Stimulated activated CD8-positive, alpha-beta memory T cell treated with anti-CD3 and anti-CD28 coated beads, Interleukin-12 subunit alpha, Interleukin-12 subunit beta, amount 100 ng/mL, for 24 hours (primary cell): ENCODE data around the gene ESR2.
"Not testable (repeated sequence)": the region's sequence is repeated elsewhere in the genome, so short reads cannot be mapped to it uniquely, and the experiment has no call there.

Experiments used
- DNase-seq: peaks from one replicate; pipeline ENCODE4 v3.0.0-alpha.2; 2020; ENCODE audit errors: extremely low read depth

The ESR2 gene

DNA sequence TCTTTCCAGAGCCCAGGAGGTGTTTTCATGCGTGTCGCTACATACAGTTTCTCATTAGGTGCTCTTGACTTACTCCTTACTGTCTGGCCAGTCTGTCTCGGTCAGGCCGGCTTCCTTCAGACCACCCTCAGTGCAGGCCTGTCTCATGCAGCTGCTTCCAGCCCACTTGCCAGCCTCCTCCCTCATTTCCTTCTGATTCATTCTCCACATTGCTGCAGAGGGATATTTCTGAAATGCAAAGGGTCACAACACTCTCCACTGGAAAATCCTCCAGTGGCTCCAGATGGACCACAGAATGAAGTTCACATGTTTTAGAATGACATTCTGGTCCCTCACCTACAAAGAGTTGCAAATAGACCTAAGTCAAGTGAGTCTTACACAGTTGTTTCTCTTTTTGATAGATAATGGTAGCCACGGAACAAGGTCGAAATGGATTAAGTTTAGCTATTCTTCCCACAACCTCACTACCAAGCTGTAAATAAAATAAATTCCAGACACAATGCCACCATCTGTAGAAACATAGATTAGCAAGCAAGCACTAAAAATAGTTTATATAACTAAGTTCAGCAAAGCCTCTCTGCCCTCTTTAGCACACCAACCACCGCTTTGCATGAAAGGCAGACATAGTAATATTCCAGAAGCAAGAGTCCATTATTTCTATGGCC is 146.9 kb downstream of the ESR2 start:
- no peak for DNase-seq

DNA sequence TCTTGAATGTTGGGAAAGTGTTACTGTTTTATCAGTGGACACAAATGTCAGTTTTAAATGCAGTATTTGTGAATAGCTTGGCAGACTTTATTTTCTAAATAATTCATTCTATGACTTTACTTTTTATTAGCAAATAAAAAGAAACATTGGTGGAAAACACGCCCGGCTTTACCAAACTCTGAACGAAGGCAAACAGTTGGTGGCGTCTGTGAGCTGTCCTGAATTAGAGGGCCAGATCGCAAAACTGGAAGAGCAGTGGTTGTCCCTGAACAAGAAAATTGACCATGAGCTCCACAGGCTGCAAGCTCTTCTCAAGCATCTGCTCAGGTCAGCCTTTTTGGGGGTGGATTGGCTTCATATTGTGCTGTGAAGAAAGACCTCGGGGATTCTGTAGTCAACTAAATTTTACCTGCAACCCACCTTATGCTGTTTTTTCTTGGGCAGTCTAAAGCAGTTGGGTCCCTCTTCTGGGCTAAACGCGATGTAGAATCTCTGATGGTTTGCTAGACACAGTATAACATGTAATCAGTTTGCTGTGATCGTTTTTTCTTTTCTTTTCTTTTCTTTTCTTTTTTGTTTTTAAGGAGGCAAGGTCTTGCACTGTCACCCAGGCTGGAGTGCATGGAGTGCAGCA is 156.4 kb downstream of the ESR2 start:
- DNase-seq = no peak

DNA sequence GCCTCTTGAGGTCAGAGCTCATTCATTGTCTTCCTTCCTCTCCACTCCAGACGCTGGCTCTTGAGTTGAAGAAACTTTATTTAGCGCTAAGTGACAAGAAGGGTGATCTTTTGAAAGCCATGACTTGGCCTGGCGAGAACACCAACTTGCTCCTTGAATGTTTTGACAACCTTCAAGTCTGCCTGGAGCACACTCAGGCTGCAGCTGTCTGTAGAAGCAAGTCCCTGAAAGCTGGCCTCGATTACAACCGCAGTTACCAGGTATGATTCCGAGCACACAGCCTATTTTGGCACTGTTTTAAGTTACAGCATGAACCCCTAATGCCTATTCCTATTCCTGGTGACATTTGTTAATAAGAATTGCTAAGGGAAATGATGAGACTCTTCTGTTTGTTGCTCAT is 167.6 kb downstream of the ESR2 start:
- DNase-seq = no peak

DNA sequence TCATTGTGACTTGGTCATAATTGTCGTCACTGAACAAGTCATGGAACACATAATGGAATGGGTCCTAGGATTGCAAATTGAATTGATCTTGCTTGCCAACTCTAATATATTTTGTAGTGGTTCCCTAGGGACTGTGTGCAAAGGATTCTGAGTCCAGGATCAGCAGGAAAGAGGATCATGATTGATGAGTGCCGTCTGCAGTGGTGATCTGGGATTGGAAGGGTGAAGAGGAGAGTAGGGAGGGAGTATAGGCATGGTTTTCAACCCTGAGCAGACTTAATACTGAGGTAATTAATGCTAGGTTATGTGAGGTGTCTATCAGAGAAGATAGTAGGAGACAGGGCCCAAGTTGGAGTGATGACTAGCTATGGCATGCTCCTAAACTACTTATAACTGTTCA is 168.9 kb downstream of the ESR2 start:
- no peak for DNase-seq

DNA sequence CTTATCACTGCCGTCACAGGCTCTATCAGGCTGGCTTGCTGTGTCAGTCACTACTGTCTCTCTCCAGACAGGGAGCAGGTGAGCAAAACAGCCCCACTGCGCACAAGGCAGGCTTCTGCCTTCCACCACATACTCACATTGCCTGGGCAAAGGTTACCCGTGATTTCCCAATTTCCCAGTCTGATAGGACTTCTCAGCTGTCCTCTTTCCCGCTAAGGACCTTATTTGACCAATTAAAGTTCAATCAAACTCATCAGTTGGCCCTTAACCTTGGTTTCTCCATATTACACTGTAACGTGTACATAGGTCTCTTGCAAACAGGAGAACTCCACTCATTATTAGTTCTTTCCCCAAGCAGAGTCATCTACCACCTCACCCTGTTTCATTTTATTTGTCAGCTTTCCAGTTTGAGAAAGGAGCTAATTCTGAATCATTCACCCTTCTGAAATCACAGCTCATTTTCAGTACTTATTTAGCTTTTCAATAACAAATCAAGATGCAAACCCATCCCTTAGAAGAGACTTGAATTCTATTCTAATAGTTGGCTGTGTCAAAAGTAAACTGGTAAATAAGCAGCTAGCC is 170.8 kb downstream of the ESR2 start:
- DNase-seq = no peak

DNA sequence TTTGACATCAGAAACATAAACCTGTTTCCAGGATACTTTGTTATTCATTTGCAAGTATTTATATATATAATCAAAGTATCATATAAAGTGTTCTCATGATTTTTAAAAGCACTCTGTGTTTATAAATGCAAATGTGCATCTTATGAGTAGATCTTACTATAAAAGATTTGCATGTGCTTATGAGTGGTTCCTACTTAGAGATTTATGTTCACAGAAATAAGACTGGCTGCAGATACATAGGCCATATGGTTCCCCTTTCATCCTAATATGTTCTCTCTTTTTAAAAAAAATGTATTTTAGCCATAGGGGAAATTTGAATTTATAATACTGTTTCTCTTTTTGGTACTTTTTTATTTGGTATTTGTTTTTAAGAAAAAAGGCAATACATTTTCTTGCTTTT is 174.2 kb downstream of the ESR2 start:
- no peak for DNase-seq

DNA sequence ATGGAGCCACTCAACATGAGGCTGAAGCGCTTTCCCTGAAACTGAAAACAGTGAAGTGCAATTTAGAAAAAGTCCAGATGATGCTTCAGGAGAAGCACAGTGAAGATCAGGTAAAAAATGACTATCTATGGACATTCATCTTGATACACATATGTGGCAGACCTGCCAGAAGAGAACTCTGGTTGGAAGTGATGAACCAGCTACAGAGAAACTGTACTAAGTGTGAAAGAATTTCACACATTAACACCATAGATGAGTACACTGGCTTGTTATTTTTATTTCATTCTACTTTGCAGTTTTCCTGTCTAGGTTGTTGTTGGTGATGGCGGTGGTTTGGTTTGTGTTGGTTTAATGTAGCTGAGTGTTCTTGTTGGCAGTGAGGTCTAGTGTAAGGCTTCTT is 174.7 kb downstream of the ESR2 start:
- DNase-seq = no peak

DNA sequence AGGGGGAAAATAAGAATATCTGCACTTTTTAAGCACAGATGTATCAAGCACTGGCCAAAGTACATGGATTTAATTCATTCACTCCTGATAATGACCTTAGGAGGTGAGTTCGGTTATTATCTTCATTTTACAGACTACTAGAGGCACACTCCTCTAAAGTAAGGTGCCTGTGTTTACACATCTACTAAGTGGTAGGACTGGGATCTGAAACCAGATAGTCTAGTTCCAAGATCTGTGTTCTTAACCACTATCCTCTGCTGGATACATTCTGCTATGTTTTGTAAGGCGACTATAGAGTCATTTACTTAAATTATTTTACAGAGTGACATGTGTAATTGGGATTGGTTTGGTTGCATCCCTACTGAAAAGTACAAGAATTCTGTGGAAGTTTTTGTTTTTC is 175.3 kb downstream of the ESR2 start:
- no peak for DNase-seq

DNA sequence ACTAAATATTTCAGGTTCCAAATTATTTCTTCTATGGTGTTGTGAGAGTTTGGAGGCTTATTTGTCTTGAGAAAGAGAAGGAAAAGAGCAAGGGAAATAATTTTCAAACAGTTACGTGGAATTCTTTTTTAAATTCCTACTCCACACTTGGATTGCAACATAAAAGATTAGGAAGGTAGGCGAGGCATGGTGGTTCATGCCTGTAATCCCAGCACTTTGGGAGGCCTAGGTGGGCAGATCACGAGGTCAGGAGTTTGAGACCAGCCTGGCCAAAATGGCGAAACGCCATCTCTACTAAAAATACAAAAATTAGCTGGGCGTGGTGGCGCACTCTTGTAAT is 175.8 kb downstream of the ESR2 start:
- not testable (repeated sequence) for DNase-seq

DNA sequence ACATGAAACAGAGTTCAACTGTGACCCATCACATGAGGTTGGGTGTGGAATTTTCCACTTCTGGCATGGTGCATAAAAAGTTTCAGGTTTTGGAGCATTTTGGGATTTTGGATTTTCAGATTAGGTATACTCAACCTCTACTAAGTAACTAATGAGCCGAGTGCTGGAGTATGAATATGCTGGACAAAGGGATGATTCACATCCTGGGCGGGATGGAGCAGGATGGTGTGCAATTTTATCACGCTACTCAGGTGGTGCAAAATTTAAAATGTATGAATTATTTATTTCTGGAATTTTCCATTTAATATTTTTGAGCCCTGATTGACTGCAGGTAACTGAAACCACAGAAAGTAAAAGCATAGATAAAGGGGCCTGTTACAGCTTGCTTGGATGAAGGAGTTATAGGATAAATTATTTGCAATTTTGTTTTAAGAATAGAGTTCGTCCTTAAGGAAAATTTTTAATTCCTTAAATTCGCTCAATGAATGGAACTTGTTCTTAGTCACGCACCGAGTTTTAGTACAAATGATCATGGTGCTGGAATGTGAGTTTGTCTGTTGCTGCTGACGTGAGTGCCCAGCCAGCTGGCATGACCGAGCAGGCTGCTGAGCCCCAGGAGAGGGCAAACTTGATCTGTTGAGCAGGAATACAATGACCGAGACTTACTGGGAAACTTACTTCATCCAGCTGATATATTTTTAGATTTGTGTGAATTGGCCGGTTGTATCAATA is 176.3 kb downstream of the ESR2 start:
- DNase-seq = no peak

DNA sequence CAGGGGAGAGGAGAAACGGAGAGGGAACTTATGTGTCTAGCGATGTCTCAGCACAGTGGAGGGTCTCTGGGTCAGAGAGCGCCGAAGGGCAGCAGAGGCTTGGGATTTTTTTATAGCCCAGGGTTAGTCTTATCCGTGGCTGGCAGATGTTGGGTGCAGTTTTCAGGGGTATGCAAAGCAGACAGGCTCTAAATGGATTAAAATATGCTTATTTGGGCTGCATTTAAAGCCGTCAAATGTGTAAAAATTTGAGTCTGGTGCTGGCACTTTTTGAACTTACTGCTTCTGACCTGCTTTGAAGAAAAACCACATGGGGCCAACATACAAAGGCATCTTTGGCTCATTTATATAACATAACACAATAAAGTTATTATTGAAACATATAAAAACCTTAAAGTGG is 178.8 kb downstream of the ESR2 start:
- DNase-seq = no peak

DNA sequence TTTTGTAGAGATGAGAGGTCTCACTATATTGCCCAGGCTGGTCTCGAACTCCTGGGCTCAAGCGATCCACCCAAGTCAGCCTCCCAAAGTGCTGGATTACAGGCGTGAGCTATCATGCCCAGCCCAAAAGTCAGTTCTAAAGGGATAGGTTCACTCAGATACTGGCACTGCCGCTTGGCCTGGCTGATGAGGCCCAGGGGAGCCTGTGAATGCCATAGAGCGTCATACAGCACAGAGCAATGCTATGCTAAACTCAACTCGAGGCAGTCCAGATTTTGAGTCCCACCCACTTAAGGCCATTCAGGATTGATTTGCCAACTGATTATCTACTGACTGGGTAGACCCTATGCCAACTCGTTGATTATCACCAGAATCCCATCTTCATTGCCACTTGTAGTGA is 179.4 kb downstream of the ESR2 start:
- DNase-seq = no peak

DNA sequence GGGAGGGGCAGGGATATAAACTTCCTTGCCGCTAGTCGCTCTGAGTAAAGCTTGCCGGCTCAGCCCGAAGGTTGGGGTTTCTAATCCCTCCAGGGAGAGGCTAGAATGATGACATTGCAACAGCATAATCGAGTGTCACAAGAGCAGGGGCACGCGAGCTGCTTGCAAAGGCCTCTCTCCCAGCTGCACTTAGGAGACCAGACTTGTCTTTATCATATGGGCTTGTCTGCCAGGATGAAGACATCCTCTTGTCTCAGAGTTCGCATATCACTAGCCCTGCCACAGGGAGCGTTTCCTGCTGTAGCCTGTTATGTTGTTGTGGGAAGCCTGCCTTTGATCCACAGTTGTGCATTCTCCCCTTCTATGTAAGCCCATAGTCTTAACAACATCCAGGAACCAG is 180.0 kb downstream of the ESR2 start:
- DNase-seq = no peak

DNA sequence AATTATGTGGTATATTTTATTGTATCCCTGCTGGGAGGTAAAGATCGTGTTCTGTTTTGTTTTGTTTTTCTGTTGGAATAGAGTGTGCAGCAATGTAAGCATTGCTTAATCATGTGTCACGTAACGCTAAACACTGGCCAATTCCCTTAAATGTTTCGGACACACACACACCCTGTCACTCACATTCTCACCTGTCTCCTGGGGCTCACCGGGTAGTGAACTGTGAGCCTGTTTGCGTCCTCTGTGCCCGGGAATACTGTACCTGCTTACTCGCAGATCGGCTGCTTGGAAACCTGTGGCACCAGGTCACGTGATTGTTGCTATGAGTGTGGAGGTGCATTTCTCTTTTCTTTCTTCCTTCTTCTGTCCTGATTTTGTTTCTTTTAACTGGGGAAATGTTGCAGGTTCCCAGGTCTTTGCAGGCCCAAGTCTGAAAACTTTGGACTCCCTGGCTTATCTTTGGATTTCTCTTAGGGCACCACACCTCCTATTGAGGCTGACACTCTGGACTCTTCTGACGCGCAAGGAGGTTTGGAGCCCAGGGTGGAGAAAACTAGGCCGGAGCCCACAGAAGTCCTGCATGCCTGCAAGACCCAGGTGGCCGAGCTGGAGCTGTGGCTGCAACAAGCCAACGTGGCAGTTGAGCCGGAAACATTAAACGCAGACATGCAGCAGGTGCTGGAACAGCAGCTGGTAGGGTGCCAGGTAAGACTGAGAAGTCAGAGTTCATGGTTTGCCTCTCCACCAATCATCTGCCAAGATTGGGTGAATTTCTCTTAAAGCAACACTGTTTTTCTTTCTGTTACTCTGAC is 181.1 kb downstream of the ESR2 start:
- no peak for DNase-seq

DNA sequence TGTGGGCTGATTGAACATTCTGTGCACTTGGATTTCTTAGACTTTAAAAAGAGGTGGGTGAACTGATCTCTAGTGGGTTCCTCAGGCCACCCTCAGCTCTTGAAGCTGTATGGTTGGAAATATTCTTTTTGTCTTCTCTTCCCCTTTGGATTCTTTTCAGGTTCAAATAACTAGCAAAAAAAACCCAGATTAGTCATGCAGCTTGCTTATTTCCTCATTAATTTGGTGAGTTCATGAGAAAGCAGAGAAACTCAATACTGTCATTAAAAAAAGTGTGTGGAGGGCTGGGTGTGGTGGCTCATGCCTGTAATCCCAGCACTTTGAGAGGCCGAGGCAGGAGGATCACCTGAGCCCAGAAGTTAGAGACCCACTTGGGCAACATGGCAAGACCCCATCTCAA is 183.4 kb downstream of the ESR2 start:
- no peak for DNase-seq

DNA sequence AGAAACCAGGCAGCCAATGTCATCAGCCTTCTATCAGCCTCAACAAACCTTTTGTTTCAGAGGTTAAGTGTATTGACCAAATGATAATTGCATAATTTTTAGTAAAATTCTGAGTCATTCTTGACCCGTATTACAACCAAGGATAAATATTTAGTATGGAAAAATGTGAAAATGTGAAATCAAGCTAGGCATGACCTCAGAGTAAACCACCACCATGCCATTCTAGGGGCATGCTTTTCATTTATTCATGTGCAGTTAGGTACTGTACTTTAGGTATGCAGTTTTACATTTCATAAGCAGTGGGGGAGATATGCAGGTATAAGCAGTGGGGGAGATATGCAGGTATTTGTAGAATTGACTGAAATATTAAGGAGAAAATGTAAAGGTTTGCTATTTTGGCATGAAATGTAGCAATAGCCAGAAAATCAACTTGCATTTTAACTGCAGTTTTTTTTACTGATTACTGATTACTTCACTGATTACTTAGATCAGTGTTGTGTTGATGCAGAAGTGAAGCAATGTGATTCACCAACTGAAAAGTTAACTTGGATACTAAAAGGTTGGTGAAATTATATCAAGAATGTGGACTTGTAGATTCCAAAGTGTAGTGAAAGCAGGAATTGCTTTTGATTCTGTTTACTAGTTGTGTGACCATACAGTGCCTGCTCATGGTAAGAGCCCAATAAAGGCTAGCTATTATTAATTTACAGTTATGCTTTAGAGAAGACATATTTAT is 184.2 kb downstream of the ESR2 start:
- no peak for DNase-seq

DNA sequence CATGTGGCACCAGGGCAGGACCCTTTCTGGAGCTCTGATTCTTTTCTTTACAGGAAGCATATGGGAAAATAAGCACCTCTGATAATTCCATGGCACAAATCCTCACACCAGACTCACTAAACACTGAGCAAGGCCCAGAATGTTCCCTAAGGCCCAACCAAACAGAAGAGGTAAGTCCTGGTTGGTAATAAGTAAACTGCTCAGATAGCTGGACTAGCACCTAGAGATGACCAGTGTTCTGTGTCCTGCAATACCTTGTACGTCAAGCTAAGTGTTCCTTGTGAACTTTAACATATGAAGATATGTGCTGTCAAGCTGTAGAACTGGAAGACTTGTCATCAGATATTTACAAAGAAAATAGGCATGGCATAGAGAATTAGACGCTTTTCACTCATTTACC is 186.7 kb downstream of the ESR2 start:
- no peak for DNase-seq

DNA sequence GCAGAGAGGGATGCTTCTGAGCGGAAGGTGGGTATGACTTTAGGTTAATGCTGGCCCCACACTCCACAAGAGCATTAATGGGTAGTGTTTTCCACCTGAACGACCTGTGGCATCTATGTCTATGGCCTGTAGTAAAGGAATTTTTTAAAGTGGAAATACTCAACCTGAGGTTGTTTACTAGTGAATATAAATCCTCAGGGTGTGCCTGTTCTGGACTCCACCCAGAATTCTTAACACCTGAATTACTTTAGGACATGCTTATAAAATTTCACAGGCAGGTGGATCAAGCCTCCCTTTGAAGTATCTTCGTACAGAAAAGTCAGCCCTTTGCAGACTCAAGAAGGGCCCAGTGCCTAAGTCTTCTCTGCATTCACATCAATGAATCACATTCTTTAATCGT is 196.1 kb downstream of the ESR2 start:
- DNase-seq = no peak

DNA sequence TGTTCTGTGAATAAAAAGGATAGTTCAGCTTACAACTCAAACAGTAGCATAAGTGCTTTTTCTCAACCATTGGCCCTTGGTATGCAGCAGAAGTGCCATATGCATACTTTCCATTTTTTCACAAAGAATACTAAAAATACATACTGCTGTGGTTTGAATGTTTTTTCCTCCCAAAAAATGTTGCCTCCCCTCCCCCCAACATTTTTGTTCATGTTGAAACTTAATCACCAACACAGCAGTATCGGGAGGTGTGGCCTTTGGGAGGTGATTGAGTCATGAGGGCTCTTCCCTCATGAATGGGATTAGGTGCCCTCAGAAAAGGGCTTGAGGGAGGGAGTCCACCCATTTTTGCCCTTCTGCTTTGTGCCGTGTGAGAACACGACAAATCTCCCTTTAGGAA is 198.6 kb downstream of the ESR2 start:
- DNase-seq = no peak

DNA sequence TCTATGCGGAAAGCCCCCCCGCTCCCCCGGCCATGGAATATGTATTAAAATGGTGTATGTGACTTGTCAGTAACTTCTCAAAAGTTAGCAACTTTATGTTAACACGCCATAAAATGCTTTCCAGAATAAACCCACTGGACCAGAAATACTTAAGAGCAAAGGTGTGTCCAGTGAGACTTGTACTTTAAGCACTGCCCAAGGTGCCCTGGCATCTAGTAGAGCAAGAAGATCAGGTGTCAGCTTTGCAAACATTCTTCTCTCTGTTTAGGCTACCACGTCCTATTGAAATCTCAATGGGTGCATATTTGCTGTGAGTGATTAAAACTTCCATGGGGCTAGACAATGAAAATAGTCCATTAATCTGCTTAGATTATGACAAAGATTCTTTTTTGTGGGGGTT is 201.2 kb downstream of the ESR2 start:
- DNase-seq = no peak

DNA sequence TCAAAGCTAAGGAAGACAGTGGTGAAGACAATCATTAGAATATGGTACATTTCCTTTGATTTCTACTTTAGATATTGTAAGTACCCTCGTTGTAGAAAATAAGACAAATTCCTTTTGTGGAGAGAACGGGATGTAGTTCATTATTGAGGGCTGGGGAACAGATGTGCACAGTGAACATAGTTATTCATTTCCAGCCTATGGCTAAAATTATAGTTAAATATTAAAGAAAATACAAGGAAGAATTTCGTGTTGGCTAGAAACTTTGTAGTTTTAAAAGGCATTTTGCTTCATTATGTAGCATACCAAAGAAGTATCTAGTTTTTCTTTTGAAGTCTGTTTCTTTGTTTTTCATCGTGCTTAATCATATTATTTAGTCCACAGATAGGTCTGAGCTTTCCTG is 201.8 kb downstream of the ESR2 start:
- no peak for DNase-seq

DNA sequence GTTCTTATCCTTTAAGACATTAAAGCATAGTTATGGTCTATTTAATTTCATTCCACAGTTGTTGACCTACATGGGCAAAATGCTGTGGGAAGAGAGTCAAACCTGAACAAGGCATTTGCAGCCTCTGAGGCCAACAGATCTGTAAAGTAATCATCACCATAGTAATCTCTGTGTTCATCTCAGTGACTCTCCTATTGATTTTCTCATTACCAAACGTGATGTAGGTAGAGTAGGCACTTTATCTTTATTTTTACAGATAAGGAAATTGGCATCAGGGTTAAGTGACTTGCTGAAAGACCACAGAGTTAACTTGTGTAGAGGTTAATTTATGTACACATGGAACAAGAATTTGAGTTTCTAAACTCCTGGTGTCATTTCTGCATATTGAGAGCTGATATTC is 203.0 kb downstream of the ESR2 start:
- DNase-seq = no peak
